OCI-LY7 (cell line): Measurements from ENCODE around the gene PCCA. TPM values are rescaled to one million over a fixed set of nuclear protein-coding genes. Genes with fewer than 3 reads are reported as not detected.

Experiments
- BruUV-seq: library from RNA; stranded (reverse); fragments of 400-500 nt; replicated peaks from 2 replicates; lab custom pipeline; 2021; lab: Mats Ljungman, UMichigan
- CTCF ChIA-PET: fragments of 300-600 bp; sonication (Branson Sonifier 250); formaldehyde crosslinking; loops from one replicate; lab custom pipeline; 2022; ENCODE audit warnings: antibody characterized with exemption; ENCODE audit not compliant: unreplicated experiment; lab: Charles Lee
- POLR2A ChIA-PET: fragments of 300-600 bp; sonication (Branson Sonifier 250); formaldehyde crosslinking; loops from one replicate; lab custom pipeline; 2022; ENCODE audit warnings: antibody characterized with exemption; lab: Charles Lee
- DNase-seq: peaks from one replicate; pipeline ENCODE4 v3.0.0-alpha.2; 2015; ENCODE audit warnings: low spot score
- H2AFZ ChIP-seq: fragments of 200-600 bp; sonication (generic), shearing (Covaris generic); 2 replicates; pipeline ENCODE4 v1.6.1; 2014; ENCODE audit warnings: mild to moderate bottlenecking, antibody characterized with exemption, low read length, moderate library complexity
- H3K27ac ChIP-seq: fragments of 200-600 bp; sonication (generic); 2 replicates; pipeline ENCODE4 v1.5.1; 2014; ENCODE audit warnings: mixed run types, low read depth, mild to moderate bottlenecking, moderate library complexity, low read length, inconsistent platforms; ENCODE audit not compliant: poor library complexity, severe bottlenecking
- H3K36me3 ChIP-seq: fragments of 200-600 bp; sonication (generic); 2 replicates; pipeline ENCODE4 v1.6.1; 2014; ENCODE audit warnings: mild to moderate bottlenecking, antibody characterized with exemption, low read length, moderate library complexity, mixed read lengths; ENCODE audit not compliant: insufficient read depth
- H3K4me1 ChIP-seq: fragments of 200-600 bp; sonication (generic); 2 replicates; pipeline ENCODE4 v1.5.1; 2014; ENCODE audit warnings: mild to moderate bottlenecking, low read length; ENCODE audit not compliant: insufficient read depth, poor library complexity, severe bottlenecking
- H3K4me2 ChIP-seq: fragments of 200-600 bp; sonication (generic); 2 replicates; pipeline ENCODE4 v1.6.1; 2014; ENCODE audit warnings: mild to moderate bottlenecking, low read length
- H3K4me3 ChIP-seq: fragments of 200-600 bp; sonication (generic); 2 replicates; pipeline ENCODE4 v1.5.1; 2014; ENCODE audit warnings: mild to moderate bottlenecking, low read depth, low read length; ENCODE audit not compliant: poor library complexity, severe bottlenecking
- H3K79me2 ChIP-seq: fragments of 200-600 bp; sonication (generic); 2 replicates; pipeline ENCODE4 v1.6.1; 2016; ENCODE audit warnings: low read depth, mild to moderate bottlenecking, low read length, moderate library complexity, mixed read lengths; ENCODE audit not compliant: insufficient read depth
- H3K9me2 ChIP-seq: fragments of 200-600 bp; sonication (generic); 2 replicates; pipeline ENCODE4 v1.6.1; 2016; ENCODE audit warnings: mild to moderate bottlenecking, low read length, mixed read lengths; ENCODE audit not compliant: insufficient read depth
- H3K9me3 ChIP-seq: fragments of 200-600 bp; sonication (generic); 2 replicates; pipeline ENCODE4 v1.6.1; 2014; ENCODE audit warnings: mild to moderate bottlenecking, mixed run types, low read length, mixed read lengths
- H4K20me1 ChIP-seq: fragments of 200-600 bp; sonication (generic); 2 replicates; pipeline ENCODE4 v1.6.1; 2014; ENCODE audit warnings: mild to moderate bottlenecking, antibody characterized with exemption, low read length, moderate library complexity, mixed read lengths; ENCODE audit not compliant: insufficient read depth
- CTCF ChIP-seq: fragments of 200-600 bp; sonication (generic); conservative IDR thresholded peaks from 2 replicates; pipeline ENCODE4 v1.5.1; 2014; ENCODE audit warnings: mild to moderate bottlenecking, antibody characterized with exemption, low read length, moderate library complexity, mixed read lengths
- EZH2phosphoT487 ChIP-seq: fragments of 200-600 bp; sonication (generic); IDR thresholded peaks from 2 replicates; pipeline ENCODE4 v1.6.1; 2018; ENCODE audit warnings: low read depth, borderline replicate concordance, mild to moderate bottlenecking, mixed run types, antibody characterized with exemption, low read length, moderate library complexity, mixed read lengths
- intact Hi-C: fragments of 100-400 bp; cut with micrococcal nuclease; formaldehyde crosslinking; loops from one replicate; pipeline ENCODE4 v1.10.0; 2022; ENCODE audit not compliant: unreplicated experiment
- total RNA-seq, 2 experiments: library from RNA; depleted of rRNA in 1 of 2; stranded (reverse); fragments of >200 nt in 1 of 2; shearing (Covaris generic) in 1 of 2; gene quantifications; 2 replicates each; pipeline ENCODE4 v1.2.3, GENCODE V29; 2014 to 2022

The PCCA gene
- total RNA-seq, 2 experiments from 2014 or later: 2.7 to 7.2 TPM

- Histone ChIP-seq H3K4me3 (no peak overlapping the region), H3K79me2 (no peaks in the 10 kb centered on the region), H3K4me1 (no peaks in the 10 kb centered on the region), H2AFZ (no peak overlapping the region), H3K9me3 (no peaks in the 10 kb centered on the region), H4K20me1 (no peaks in the 10 kb centered on the region), H3K4me2 (no peak overlapping the region), H3K9me2 (no peaks in the 10 kb centered on the region), H3K27ac (no peak overlapping the region), H3K36me3 (no peaks in the 10 kb centered on the region)
- intact Hi-C loops: no loop called here
- POLR2A ChIA-PET: interaction anchor here (0.5 kb wide), 1 partner anchor 919 kb away, joined by 3 read pairs; no protein-coding TSS in a partner anchor
- CTCF ChIA-PET: no interaction called here
- BruUV-seq: no TSS peak
- DNase-seq: no peak
- no peak for TF ChIP-seq CTCF
- TF ChIP-seq EZH2phosphoT487: no peak
Measured at GRCh38 chr13:100195568-100195967, 106.7 kb downstream of the PCCA start.

GRCh38 chr13:100196375-100196774 lies 107.5 kb downstream of the PCCA start:
- no TSS peak for BruUV-seq
- no peak for DNase-seq
- H3K27ac ChIP-seq: no peak overlapping the region
- intact Hi-C loops: no loop called here
- H3K36me3 ChIP-seq: no peaks in the 10 kb centered on the region
- ChIA-PET CTCF (no interaction called here), POLR2A (no interaction called here)
- no peaks in the 10 kb centered on the region for H3K79me2 ChIP-seq
- no peak overlapping the region for H3K4me3 ChIP-seq
- H3K4me2 ChIP-seq: no peak overlapping the region
- H3K9me3 ChIP-seq: no peaks in the 10 kb centered on the region
- H3K4me1 ChIP-seq: no peaks in the 10 kb centered on the region
- no peaks in the 10 kb centered on the region for H4K20me1 ChIP-seq
- no peak overlapping the region for H2AFZ ChIP-seq
- no peaks in the 10 kb centered on the region for H3K9me2 ChIP-seq
- no peak for TF ChIP-seq EZH2phosphoT487
- TF ChIP-seq CTCF: no peak

- ChIA-PET CTCF (no interaction called here), POLR2A (no interaction called here)
- Histone ChIP-seq H4K20me1 (no peaks in the 10 kb centered on the region), H3K4me3 (no peak overlapping the region), H3K9me3 (no peaks in the 10 kb centered on the region), H3K9me2 (no peaks in the 10 kb centered on the region), H3K79me2 (no peaks in the 10 kb centered on the region), H3K27ac (no peak overlapping the region), H3K36me3 (no peaks in the 10 kb centered on the region), H3K4me2 (no peak overlapping the region), H2AFZ (no peak overlapping the region), H3K4me1 (no peaks in the 10 kb centered on the region)
- no peak for DNase-seq
- TF ChIP-seq CTCF (no peak), EZH2phosphoT487 (no peak)
- intact Hi-C loops: no loop called here
- BruUV-seq: no TSS peak
Measured at GRCh38 chr13:100197116-100197515, 108.2 kb downstream of the PCCA start.
